ENCODE data around the gene SASH3. TPM values are rescaled to one million over a fixed set of nuclear protein-coding genes. Genes with fewer than 3 reads are reported as not detected.

SASH3 gene
- total RNA-seq, 1 experiment from 2014 or later = not detected

DNA sequence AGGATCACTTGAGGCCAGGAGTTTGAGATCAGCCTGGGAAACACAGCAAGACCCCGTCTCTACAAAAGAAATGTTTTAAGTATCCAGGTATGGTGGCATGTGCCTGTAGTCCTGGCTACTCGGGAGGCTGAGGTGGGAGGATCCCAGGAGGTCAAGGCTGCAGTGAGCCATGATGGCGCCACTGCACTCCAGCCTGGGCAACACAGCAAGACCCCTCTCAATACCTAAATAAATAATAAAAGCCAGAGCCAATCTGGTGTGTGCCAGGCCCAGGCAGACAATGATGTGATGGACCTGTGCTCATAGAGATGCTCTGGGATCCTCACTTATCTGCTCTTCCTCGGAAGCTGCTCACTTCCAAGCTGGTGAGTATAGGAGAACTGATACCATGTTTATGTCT lies 18.2 kb upstream of the SASH3 start:
- ATAC-seq = no peak
- H2AFZ ChIP-seq (ENCODE audit: low read length) = no peak overlapping the region
- BruUV-seq (replicated peaks) = no TSS peak
- H4K20me1 ChIP-seq (ENCODE audit: low read length) = no peaks in the 10 kb centered on the region
- TF ChIP-seq EZH2phosphoT487 (IDR thresholded peaks at IDR 0.05; ENCODE audit: borderline replicate concordance, low read length) (no peak), EZH2 (IDR thresholded peaks at IDR 0.05; ENCODE audit: low read length, unreplicated experiment) (no peak)
- TF ChIP-seq, protein P1, sequence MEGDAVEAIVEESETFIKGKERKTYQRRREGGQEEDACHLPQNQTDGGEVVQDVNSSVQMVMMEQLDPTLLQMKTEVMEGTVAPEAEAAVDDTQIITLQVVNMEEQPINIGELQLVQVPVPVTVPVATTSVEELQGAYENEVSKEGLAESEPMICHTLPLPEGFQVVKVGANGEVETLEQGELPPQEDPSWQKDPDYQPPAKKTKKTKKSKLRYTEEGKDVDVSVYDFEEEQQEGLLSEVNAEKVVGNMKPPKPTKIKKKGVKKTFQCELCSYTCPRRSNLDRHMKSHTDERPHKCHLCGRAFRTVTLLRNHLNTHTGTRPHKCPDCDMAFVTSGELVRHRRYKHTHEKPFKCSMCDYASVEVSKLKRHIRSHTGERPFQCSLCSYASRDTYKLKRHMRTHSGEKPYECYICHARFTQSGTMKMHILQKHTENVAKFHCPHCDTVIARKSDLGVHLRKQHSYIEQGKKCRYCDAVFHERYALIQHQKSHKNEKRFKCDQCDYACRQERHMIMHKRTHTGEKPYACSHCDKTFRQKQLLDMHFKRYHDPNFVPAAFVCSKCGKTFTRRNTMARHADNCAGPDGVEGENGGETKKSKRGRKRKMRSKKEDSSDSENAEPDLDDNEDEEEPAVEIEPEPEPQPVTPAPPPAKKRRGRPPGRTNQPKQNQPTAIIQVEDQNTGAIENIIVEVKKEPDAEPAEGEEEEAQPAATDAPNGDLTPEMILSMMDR (conservative IDR thresholded peaks at IDR 0.05; ENCODE audit: low read depth, low read length) = no peak
- no peaks in the 10 kb centered on the region for H3K9me3 ChIP-seq (ENCODE audit: low read length)
- no peaks in the 10 kb centered on the region for H3K9me2 ChIP-seq (replicated peaks; ENCODE audit: low read length)
- no peak overlapping the region for H3K9ac ChIP-seq (ENCODE audit: low read length)
- intact Hi-C loops (cut with micrococcal nuclease) = no loop called here
- no peak for DNase-seq
- no peaks in the 10 kb centered on the region for H3K27me3 ChIP-seq (ENCODE audit: low read length)
- CTCF ChIA-PET = no interaction called here
- H3F3A ChIP-seq (ENCODE audit: low read length, unreplicated experiment) = no peaks in the 10 kb centered on the region
- no peaks in the 10 kb centered on the region for H3K79me2 ChIP-seq (ENCODE audit: low read length)
- H3K4me1 ChIP-seq (ENCODE audit: insufficient read depth, low read length) = no peaks in the 10 kb centered on the region
- POLR2A ChIA-PET (ENCODE audit: unreplicated experiment) = no interaction called here
- no peak overlapping the region for H3K27ac ChIP-seq (ENCODE audit: low read length)
- no peak overlapping the region for H3K4me2 ChIP-seq (ENCODE audit: low read length)
- no peaks in the 10 kb centered on the region for H3K36me3 ChIP-seq (ENCODE audit: low read depth, low read length)
- no peak overlapping the region for H3K4me3 ChIP-seq (ENCODE audit: low read length)

DNA sequence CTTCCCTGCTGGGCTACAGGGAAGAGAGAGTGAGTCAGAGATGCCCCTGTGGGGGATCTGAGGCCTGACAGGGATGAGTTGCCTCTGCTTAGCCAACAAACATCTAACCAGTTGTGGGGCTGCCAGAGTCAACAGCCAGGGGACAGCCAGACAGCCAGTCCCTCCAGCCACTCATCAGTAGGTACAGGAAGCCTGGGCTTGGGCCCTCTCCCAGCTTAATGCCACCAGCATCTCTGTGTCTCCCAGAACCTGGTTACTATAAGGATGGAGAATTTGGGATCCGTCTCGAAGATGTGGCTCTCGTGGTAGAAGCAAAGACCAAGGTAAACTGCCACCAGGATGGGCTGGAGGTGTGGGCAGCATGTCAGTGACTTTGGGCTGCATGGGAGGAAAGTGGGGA lies 17.3 kb upstream of the SASH3 start:
- Histone ChIP-seq H3K27me3 (ENCODE audit: low read length) (no peaks in the 10 kb centered on the region), H2AFZ (ENCODE audit: low read length) (no peak overlapping the region), H3K9ac (ENCODE audit: low read length) (no peak overlapping the region), H3K4me2 (ENCODE audit: low read length) (no peak overlapping the region), H3F3A (ENCODE audit: low read length, unreplicated experiment) (no peaks in the 10 kb centered on the region), H3K4me1 (ENCODE audit: insufficient read depth, low read length) (no peaks in the 10 kb centered on the region), H3K36me3 (ENCODE audit: low read depth, low read length) (no peaks in the 10 kb centered on the region), H3K4me3 (ENCODE audit: low read length) (no peak overlapping the region), H4K20me1 (ENCODE audit: low read length) (no peaks in the 10 kb centered on the region), H3K9me3 (ENCODE audit: low read length) (no peaks in the 10 kb centered on the region), H3K27ac (ENCODE audit: low read length) (no peak overlapping the region), H3K79me2 (ENCODE audit: low read length) (no peaks in the 10 kb centered on the region), H3K9me2 (replicated peaks; ENCODE audit: low read length) (no peaks in the 10 kb centered on the region)
- POLR2A ChIA-PET (ENCODE audit: unreplicated experiment) = no interaction called here
- DNase-seq = no peak
- CTCF ChIA-PET = no interaction called here
- intact Hi-C loops (cut with micrococcal nuclease) = no loop called here
- no TSS peak for BruUV-seq (replicated peaks)
- TF ChIP-seq EZH2 (IDR thresholded peaks at IDR 0.05; ENCODE audit: low read length, unreplicated experiment) (no peak), EZH2phosphoT487 (IDR thresholded peaks at IDR 0.05; ENCODE audit: borderline replicate concordance, low read length) (no peak)
- TF ChIP-seq, protein P1 (conservative IDR thresholded peaks at IDR 0.05; ENCODE audit: low read depth, low read length) = no peak
- no peak for ATAC-seq

- TF ChIP-seq, protein P1 (conservative IDR thresholded peaks at IDR 0.05; ENCODE audit: low read depth, low read length) = no peak
- TF ChIP-seq EZH2phosphoT487 (IDR thresholded peaks at IDR 0.05; ENCODE audit: borderline replicate concordance, low read length) (no peak), EZH2 (IDR thresholded peaks at IDR 0.05; ENCODE audit: low read length, unreplicated experiment) (no peak)
- no TSS peak for BruUV-seq (replicated peaks)
- intact Hi-C loops (cut with micrococcal nuclease) = no loop called here
- H3K9me3 ChIP-seq (ENCODE audit: low read length) = no peaks in the 10 kb centered on the region
- no peak overlapping the region for H3K9ac ChIP-seq (ENCODE audit: low read length)
- H3K4me1 ChIP-seq (ENCODE audit: insufficient read depth, low read length) = no peaks in the 10 kb centered on the region
- H3F3A ChIP-seq (ENCODE audit: low read length, unreplicated experiment) = no peaks in the 10 kb centered on the region
- H3K79me2 ChIP-seq (ENCODE audit: low read length) = no peaks in the 10 kb centered on the region
- no peaks in the 10 kb centered on the region for H3K27me3 ChIP-seq (ENCODE audit: low read length)
- ChIA-PET POLR2A (ENCODE audit: unreplicated experiment) (no interaction called here), CTCF (no interaction called here)
- no peaks in the 10 kb centered on the region for H3K9me2 ChIP-seq (replicated peaks; ENCODE audit: low read length)
- H2AFZ ChIP-seq (ENCODE audit: low read length) = no peak overlapping the region
- H4K20me1 ChIP-seq (ENCODE audit: low read length) = no peaks in the 10 kb centered on the region
- H3K4me3 ChIP-seq (ENCODE audit: low read length) = no peak overlapping the region
- H3K4me2 ChIP-seq (ENCODE audit: low read length) = no peak overlapping the region
- no peaks in the 10 kb centered on the region for H3K36me3 ChIP-seq (ENCODE audit: low read depth, low read length)
- DNase-seq = no peak
- H3K27ac ChIP-seq (ENCODE audit: low read length) = no peak overlapping the region
- ATAC-seq = no peak
Measured at GRCh38 chrX:129763666-129764065, 16.1 kb upstream of the SASH3 start.
